Mammary epithelial cell (primary cell): ENCODE results near the gene TOMM5.

Source experiments
- EZH2 ChIP-seq: IDR thresholded peaks from 2 replicates; pipeline ENCODE4 v1.6.1; 2012; ENCODE audit warnings: low read length, inconsistent platforms, borderline replicate concordance
- TF ChIP-seq, protein P1 (sequence below), 2 donors: IDR thresholded peaks in 1 of 2; conservative IDR thresholded peaks in 1 of 2; 2 replicates each; pipeline ENCODE4 v1.5.1; 2011 to 2012; ENCODE audit warnings: inconsistent platforms in 2 of 2, low read length in 2 of 2, mild to moderate bottlenecking in 2 of 2, control low read depth in 1 of 2, low read depth in 1 of 2; ENCODE audit not compliant: insufficient read depth in 1 of 2; ENCODE audit errors: extremely low read depth in 1 of 2

DNA sequence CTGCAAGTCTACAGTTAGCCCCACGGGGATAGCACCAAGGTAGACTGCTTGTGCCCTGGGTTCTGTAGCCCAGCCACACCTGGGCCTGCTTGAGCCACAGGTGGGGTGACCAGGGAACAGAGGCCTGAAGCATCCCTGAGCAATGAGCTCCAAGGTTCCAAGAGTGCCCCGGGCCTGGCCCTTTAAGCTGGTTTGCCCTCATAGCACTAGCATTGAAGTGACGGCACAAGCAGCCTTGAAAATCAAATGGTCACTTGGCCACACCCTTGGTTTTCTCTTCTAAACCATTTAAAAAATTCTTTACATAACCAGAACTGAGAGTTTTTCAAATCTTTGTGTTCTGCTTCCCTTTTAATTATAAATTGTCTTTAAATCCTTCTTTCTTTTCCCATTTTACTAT, 40.9 kb downstream of the TOMM5 start:
- TF ChIP-seq, protein P1, sequence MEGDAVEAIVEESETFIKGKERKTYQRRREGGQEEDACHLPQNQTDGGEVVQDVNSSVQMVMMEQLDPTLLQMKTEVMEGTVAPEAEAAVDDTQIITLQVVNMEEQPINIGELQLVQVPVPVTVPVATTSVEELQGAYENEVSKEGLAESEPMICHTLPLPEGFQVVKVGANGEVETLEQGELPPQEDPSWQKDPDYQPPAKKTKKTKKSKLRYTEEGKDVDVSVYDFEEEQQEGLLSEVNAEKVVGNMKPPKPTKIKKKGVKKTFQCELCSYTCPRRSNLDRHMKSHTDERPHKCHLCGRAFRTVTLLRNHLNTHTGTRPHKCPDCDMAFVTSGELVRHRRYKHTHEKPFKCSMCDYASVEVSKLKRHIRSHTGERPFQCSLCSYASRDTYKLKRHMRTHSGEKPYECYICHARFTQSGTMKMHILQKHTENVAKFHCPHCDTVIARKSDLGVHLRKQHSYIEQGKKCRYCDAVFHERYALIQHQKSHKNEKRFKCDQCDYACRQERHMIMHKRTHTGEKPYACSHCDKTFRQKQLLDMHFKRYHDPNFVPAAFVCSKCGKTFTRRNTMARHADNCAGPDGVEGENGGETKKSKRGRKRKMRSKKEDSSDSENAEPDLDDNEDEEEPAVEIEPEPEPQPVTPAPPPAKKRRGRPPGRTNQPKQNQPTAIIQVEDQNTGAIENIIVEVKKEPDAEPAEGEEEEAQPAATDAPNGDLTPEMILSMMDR (conservative IDR thresholded peaks at IDR 0.05 in 1 of 2, IDR thresholded peaks at IDR 0.05 in 1 of 2; ENCODE audit: extremely low read depth in 1 of 2, insufficient read depth in 1 of 2, low read depth in 1 of 2, low read length in 2 of 2), result no peak
- no peak for TF ChIP-seq EZH2
